Fibroblast of skin of abdomen (primary cell): ENCODE results near the gene KRT37.
"Not testable (repeated sequence)": the region's sequence is repeated elsewhere in the genome, so short reads cannot be mapped to it uniquely, and the experiment has no call there.

Experiments used
- DNase-seq: peaks from one replicate; pipeline ENCODE4 v3.0.0-alpha.2; 2013

Gene KRT37

GRCh38 chr17:41404024-41404671 lies 20.2 kb downstream of the KRT37 start:
- DNase-seq: peak; percentile 96

GRCh38 chr17:41403404-41404023 lies 20.9 kb downstream of the KRT37 start:
- no peak for DNase-seq

GRCh38 chr17:41402161-41402560 lies 22.2 kb downstream of the KRT37 start:
- peak; percentile 49 for DNase-seq

- no peak for DNase-seq
Measured at GRCh38 chr17:41396996-41397660, 27.3 kb downstream of the KRT37 start, which contains the start of gene KRT31. Gene KRT31 (minus strand): TSS chr17:41397608. CDS start chr17:41397539, 69 bp downstream.

- DNase-seq: no peak
Measured at GRCh38 chr17:41396340-41396739, 28.0 kb downstream of the KRT37 start.

GRCh38 chr17:41395611-41396010 lies 28.8 kb downstream of the KRT37 start:
- DNase-seq: no peak

GRCh38 chr17:41395044-41395443 lies 29.3 kb downstream of the KRT37 start:
- not testable (repeated sequence) for DNase-seq

DNA sequence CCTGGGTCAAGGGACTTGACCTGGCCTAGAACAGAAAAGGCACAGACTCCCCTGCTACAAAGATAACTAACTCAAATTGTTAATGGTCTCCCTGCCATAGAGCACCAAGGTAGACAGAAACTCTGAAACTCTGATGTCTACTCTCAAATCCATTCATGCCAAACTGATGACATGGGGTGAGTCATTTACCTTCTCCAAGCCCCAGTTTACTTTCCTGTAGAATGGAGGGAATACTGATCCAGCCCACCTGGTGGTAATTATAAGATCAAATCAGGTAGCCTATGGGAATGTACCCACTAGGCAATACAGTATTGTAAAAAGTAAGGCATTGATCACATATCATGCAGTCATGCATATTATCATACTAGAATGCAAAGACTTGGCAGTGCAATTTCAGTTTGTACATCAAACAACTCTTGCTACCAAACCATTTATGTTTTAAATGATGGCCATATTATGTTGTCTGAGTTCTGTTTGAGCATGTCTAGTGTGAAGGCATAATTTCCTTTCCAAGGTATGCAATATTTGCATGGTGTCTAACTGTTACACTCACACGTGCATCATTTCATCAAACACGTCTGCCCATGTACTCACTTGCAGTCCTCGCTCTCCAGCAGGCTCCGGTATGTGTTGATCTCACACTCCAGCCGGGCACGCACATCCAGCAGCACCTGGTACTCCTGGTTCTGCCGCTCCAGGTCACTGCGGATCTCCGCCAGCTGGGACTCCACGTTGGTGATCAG lies 30.0 kb downstream of the KRT37 start:
- no peak for DNase-seq

DNA sequence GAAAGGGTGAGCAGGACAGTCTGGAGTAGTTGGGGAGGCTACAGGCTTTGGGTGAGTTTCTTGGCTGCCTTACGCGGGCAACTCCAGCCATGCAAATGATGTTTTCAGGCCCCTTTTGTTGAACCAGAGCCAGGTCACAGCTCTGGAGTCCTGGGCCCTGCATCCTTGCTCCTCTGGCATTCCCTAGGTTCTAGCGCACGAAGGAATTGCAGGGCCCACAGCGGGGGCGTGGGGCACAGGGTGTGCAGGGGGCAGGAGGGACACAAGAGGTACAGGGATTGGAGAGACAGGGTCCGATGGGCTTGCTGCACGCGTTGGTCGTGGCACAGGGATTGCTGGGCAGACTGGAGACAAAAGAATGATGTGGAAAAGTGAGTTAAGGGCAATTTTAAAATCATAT lies 30.6 kb downstream of the KRT37 start:
- DNase-seq: no peak

DNA sequence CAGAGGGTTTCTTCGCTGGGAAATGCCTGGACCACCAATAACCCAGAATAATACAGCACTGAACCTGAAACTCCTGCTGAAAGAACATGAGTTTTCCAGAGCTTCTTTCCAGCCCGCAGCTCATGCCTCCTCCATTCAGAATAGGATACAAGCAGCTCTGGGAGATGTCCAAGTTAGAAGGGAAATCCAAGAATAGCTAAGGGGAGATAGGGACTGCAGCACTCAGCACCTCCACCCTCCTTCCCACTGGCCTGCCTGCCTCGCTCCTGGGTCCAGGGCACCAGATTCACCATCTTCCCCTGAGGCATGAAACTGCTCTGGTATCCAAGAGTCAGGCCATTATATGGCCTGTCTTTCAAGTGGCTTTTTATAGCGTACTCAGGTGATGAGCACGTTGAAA lies 31.1 kb downstream of the KRT37 start:
- no peak for DNase-seq

GRCh38 chr17:41392278-41392677 lies 32.1 kb downstream of the KRT37 start:
- no peak for DNase-seq

DNA sequence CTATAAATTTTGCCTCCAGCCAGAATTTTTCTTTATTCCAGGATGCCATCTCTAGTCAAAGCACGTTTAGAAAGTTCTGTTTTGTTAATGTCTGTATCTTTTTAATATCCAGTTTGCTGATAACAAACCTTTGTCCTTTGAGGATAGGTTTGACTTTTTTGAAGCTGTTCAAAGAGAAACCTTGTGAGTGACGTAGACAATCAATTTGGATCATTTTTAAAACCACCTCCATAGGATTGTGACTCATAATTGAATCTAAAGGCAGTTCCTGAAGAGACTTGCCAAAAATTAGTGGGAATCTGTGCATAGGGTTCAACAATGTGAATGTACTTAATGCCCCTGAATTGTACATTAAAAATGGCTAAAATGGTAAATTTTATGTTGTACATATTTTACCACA lies 32.9 kb downstream of the KRT37 start:
- DNase-seq: no peak

- DNase-seq: no peak
Measured at GRCh38 chr17:41390411-41390938, 33.9 kb downstream of the KRT37 start.

DNA sequence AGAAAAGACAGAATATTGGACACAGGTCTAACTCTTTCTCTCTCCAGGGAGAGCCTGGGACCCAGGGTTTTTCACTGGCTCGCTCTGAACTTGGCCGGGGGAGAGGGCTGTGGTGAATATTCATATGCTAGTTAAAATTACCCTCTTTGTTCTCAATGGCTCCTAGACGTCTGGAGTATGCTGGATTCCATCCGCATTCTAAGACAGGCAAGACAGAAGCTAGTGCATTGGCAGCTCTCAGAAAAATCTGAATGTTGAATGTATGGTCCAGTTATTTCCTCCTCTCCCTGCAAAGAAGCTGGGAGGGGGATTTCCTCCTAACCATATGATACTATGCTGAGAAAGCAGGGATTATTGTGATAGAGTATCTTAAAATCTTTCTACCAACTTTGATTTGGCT lies 36.7 kb downstream of the KRT37 start:
- DNase-seq: no peak

- DNase-seq: no peak
Measured at GRCh38 chr17:41386227-41386626, 38.2 kb downstream of the KRT37 start.

- no peak for DNase-seq
Measured at GRCh38 chr17:41383690-41384089, 40.7 kb downstream of the KRT37 start.

- DNase-seq: peak; percentile 41
Measured at GRCh38 chr17:41382394-41382793, 42.0 kb downstream of the KRT37 start.

GRCh38 chr17:41381943-41382342 lies 42.4 kb downstream of the KRT37 start, which contains the start of gene KRT34:
Gene KRT34 (minus strand): TSS chr17:41382306. CDS start chr17:41382246, 60 bp downstream.
- DNase-seq: not testable (repeated sequence)

DNA sequence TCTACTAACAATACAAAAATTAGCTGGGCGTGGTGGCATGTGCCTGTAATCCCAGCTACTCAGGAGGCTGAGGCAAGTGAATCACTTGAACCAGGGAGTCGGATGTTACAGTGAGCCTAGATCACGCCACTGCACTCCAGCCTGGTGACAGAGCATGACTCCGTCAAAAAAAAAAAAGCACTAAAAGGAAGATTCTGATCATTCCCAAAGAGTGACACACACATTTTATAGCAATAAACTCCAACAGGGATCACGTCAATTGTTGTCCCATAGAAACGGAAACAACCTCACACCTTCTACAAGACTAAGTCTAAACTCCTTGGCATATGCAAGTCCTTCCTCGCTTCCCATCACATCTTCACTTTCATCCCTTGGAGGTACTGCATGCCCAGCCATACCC lies 44.3 kb downstream of the KRT37 start:
- DNase-seq: peak; percentile 83

DNA sequence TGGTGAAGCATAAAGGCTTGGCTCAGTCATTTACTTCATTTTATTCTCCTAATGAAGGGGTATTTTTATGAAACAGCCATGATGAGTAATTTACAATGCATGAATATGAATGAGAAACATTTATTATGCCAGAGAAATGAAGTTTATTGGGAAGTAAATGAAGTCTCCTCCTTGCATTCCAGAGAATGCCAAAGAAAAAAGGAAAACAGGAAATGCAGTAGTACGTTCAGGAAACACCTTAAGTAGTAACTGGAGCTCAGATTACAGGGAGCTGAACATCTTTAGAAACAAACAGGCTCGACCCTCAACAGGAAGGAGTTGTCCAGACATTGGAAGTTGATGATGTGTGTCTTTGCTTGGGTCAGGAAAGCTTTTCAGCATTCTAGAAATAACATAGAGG lies 46.8 kb downstream of the KRT37 start:
- DNase-seq: no peak
